IMR-90 (cell line): ENCODE results near the gene ATP9B. TPM values are rescaled to one million over a fixed set of nuclear protein-coding genes. Genes with fewer than 3 reads are reported as not detected.

Source experiments
- ATAC-seq: fragments of 200-7000 bp; cut with Tn5 transposase; 2 replicates; pipeline ENCODE4 v1.9.1; 2020; ENCODE audit warnings: low read depth, mild to moderate bottlenecking, moderate library complexity
- BruUV-seq: library from RNA; stranded (reverse); fragments of 400-500 nt; replicated peaks from 2 replicates; lab custom pipeline; 2021; lab: Mats Ljungman, UMichigan
- CTCF ChIA-PET: fragments of 300-600 bp; formaldehyde crosslinking; extraction: SDS; loops from one replicate; lab custom pipeline; 2021; ENCODE audit warnings: antibody characterized with exemption; lab: Yijun Ruan, JAX
- POLR2A ChIA-PET: fragments of 300-600 bp; sonication (Branson Sonifier 250); formaldehyde crosslinking; loops from one replicate; lab custom pipeline; 2022; ENCODE audit warnings: antibody characterized with exemption; ENCODE audit not compliant: unreplicated experiment; lab: Charles Lee
- DNase-seq: peaks from one replicate; pipeline ENCODE4 v3.0.0; 2013
- H2AFZ ChIP-seq: replicated peaks from 2 replicates; pipeline ENCODE3; 2013; ENCODE audit warnings: low read length, mild to moderate bottlenecking; ENCODE audit not compliant: poor library complexity
- H2AK5ac ChIP-seq: 2 replicates; pipeline ENCODE4 v1.6.1; 2013; ENCODE audit warnings: low read depth, low read length, inconsistent platforms
- H2AK9ac ChIP-seq: replicated peaks from 2 replicates; pipeline ENCODE3; 2013; ENCODE audit warnings: mild to moderate bottlenecking, low read depth, low read length, moderate library complexity; ENCODE audit not compliant: poor library complexity
- H2BK120ac ChIP-seq: 2 replicates; pipeline ENCODE4 v1.6.1; 2013; ENCODE audit warnings: low read depth, low read length, inconsistent platforms
- H2BK15ac ChIP-seq: 3 replicates; pipeline ENCODE4 v1.6.1; 2013; ENCODE audit warnings: low read depth, low read length, inconsistent platforms
- H2BK20ac ChIP-seq: 2 replicates; pipeline ENCODE4 v1.6.1; 2013; ENCODE audit warnings: low read depth, mild to moderate bottlenecking, inconsistent platforms, low read length, moderate library complexity
- H2BK5ac ChIP-seq: 2 replicates; pipeline ENCODE4 v1.6.1; 2013; ENCODE audit warnings: mild to moderate bottlenecking, low read depth, low read length, inconsistent platforms; ENCODE audit not compliant: poor library complexity, severe bottlenecking
- H3K14ac ChIP-seq: replicated peaks from 2 replicates; pipeline ENCODE4 v1.6.1; 2013; ENCODE audit warnings: low read depth, low read length, inconsistent platforms
- H3K18ac ChIP-seq: 2 replicates; pipeline ENCODE4 v1.6.1; 2013; ENCODE audit warnings: low read depth, low read length, control low read depth
- H3K23ac ChIP-seq: 2 replicates; pipeline ENCODE4 v1.6.1; 2013; ENCODE audit warnings: low read depth, low read length, inconsistent platforms
- H3K27ac ChIP-seq: 2 replicates; pipeline ENCODE4 v1.5.1; 2013; ENCODE audit warnings: mild to moderate bottlenecking, control low read depth, low read length; ENCODE audit not compliant: insufficient read depth
- H3K27me3 ChIP-seq: 2 replicates; pipeline ENCODE4 v1.6.1; 2013; ENCODE audit warnings: low read length; ENCODE audit not compliant: control insufficient read depth, insufficient read depth
- H3K36me3 ChIP-seq: 2 replicates; pipeline ENCODE4 v1.6.1; 2013; ENCODE audit warnings: low read length, mixed read lengths; ENCODE audit not compliant: control insufficient read depth, insufficient read depth
- H3K4ac ChIP-seq: 2 replicates; pipeline ENCODE4 v1.6.1; 2013; ENCODE audit warnings: low read depth, low read length, inconsistent platforms
- H3K4me1 ChIP-seq: 2 replicates; pipeline ENCODE4 v1.6.1; 2013; ENCODE audit warnings: low read length, mixed read lengths; ENCODE audit not compliant: control insufficient read depth, insufficient read depth
- H3K4me2 ChIP-seq: 2 replicates; pipeline ENCODE4 v1.6.1; 2013; ENCODE audit warnings: low read depth, mild to moderate bottlenecking, control low read depth, low read length, moderate library complexity
- H3K4me3 ChIP-seq: 2 replicates; pipeline ENCODE4 v1.5.1; 2013; ENCODE audit warnings: low read depth, mild to moderate bottlenecking, control low read depth, low read length, moderate library complexity; ENCODE audit not compliant: insufficient read depth
- H3K56ac ChIP-seq: 2 replicates; pipeline ENCODE4 v1.6.1; 2013; ENCODE audit warnings: low read length, inconsistent platforms; ENCODE audit not compliant: insufficient read depth; ENCODE audit errors: extremely low read depth
- H3K79me1 ChIP-seq, 2 experiments: 2 replicates each; pipeline ENCODE4 v1.6.1; 2013; ENCODE audit warnings: low read length in 2 of 2, inconsistent platforms in 1 of 2, low read depth in 1 of 2
- H3K9ac ChIP-seq: 2 replicates; pipeline ENCODE4 v1.6.1; 2013; ENCODE audit warnings: low read depth, low read length, control low read depth
- H3K9me1 ChIP-seq: 2 replicates; pipeline ENCODE4 v1.6.1; 2013; ENCODE audit warnings: low read length, inconsistent platforms; ENCODE audit not compliant: insufficient read depth
- H3K9me3 ChIP-seq: 2 replicates; pipeline ENCODE4 v1.6.1; 2013; ENCODE audit warnings: low read length; ENCODE audit not compliant: control insufficient read depth, insufficient read depth
- H4K20me1 ChIP-seq: 2 replicates; pipeline ENCODE4 v1.6.1; 2013; ENCODE audit warnings: low read length, inconsistent platforms; ENCODE audit not compliant: insufficient read depth
- H4K5ac ChIP-seq: 2 replicates; pipeline ENCODE4 v1.6.1; 2013; ENCODE audit warnings: mild to moderate bottlenecking, low read depth, low read length, control low read depth
- H4K8ac ChIP-seq, 2 experiments: 2 replicates each; pipeline ENCODE4 v1.6.1; 2013; ENCODE audit warnings: low read depth in 2 of 2, low read length in 2 of 2, control low read depth in 1 of 2, inconsistent platforms in 1 of 2
- H4K91ac ChIP-seq: 2 replicates; pipeline ENCODE4 v1.6.1; 2013; ENCODE audit warnings: low read depth, low read length, inconsistent platforms; ENCODE audit not compliant: insufficient read depth
- BHLHE40 ChIP-seq: fragments of 150-350 bp; IDR thresholded peaks from 2 replicates; pipeline ENCODE4 v1.6.1; 2016; ENCODE audit warnings: mild to moderate bottlenecking, low read depth, low read length
- CEBPB ChIP-seq: IDR thresholded peaks from 2 replicates; pipeline ENCODE4 v1.6.1; 2012; ENCODE audit warnings: low read depth, low read length, improper control_type of control experiment
- CHD1 ChIP-seq: IDR thresholded peaks from 2 replicates; pipeline ENCODE4 v1.6.1; 2012; ENCODE audit warnings: low read depth, low read length, improper control_type of control experiment
- FOS ChIP-seq: fragments of 150-350 bp; IDR thresholded peaks from 2 replicates; pipeline ENCODE4 v1.6.1; 2016; ENCODE audit warnings: low read depth, low read length
- MXI1 ChIP-seq: IDR thresholded peaks from 2 replicates; pipeline ENCODE4 v1.6.1; 2012; ENCODE audit warnings: low read depth, mild to moderate bottlenecking, low read length, moderate library complexity, borderline replicate concordance
- NFE2L2 ChIP-seq: fragments of 150-350 bp; IDR thresholded peaks from 2 replicates; pipeline ENCODE4 v1.6.1; 2016; ENCODE audit warnings: low read depth, mild to moderate bottlenecking, low read length
- RCOR1 ChIP-seq: IDR thresholded peaks from 2 replicates; pipeline ENCODE4 v1.6.1; 2012; ENCODE audit warnings: mild to moderate bottlenecking, low read length, improper control_type of control experiment; ENCODE audit not compliant: insufficient replicate concordance
- RFX5 ChIP-seq: IDR thresholded peaks from 2 replicates; pipeline ENCODE4 v1.8.0; 2012; ENCODE audit warnings: low read depth, mild to moderate bottlenecking, low read length, moderate library complexity
- SMC3 ChIP-seq: fragments of 150-350 bp; IDR thresholded peaks from 2 replicates; pipeline ENCODE4 v1.6.1; 2016; ENCODE audit warnings: low read depth, mild to moderate bottlenecking, antibody characterized with exemption, low read length, moderate library complexity
- WGBS, 2 experiments: methylation state at CpG; one replicate each; pipeline versions ENCODE4 v1.1.5 to v1.1.7; 2013; ENCODE audit warnings: missing lambda C conversion rate in 2 of 2; ENCODE audit not compliant: insufficient read length in 1 of 2; ENCODE audit errors: extremely low coverage in 2 of 2; 5-methylcytosine and 5-hydroxymethylcytosine counted together
- dilution Hi-C: fragments of 300-500 bp; cut with HindIII; formaldehyde crosslinking; loops from one replicate; pipeline ENCODE4 v1.14.3; 2018; ENCODE audit warnings: low sequenced_read_pairs; ENCODE audit not compliant: unreplicated experiment
- in situ Hi-C: fragments of 300-500 bp; cut with MboI; formaldehyde crosslinking; loops from 3 replicates; pipeline ENCODE4 v1.14.3; 2019; ENCODE audit warnings: low sequenced_read_pairs, inconsistent platforms, mixed read lengths
- intact Hi-C: fragments of 100-400 bp; cut with micrococcal nuclease; formaldehyde crosslinking; loops from 2 replicates; pipeline ENCODE4 v1.10.0; 2022
- polyA plus RNA-seq, 3 experiments: library from polyadenylated mRNA; depleted of rRNA; stranded (reverse); fragments of >200 nt; gene quantifications; 2 replicates each; pipeline ENCODE4 v1.2.3, GENCODE V29; 2012; ENCODE audit warnings: low replicate concordance in 1 of 3
- total RNA-seq: library from RNA; depleted of rRNA; stranded (reverse); fragments of >200 nt; gene quantifications from 2 replicates; pipeline ENCODE4 v1.2.3, GENCODE V29; 2012
- TF ChIP-seq, protein P1 (sequence below): fragments of 150-350 bp; IDR thresholded peaks from 2 replicates; pipeline ENCODE4 v1.6.1; 2017; ENCODE audit warnings: mild to moderate bottlenecking, antibody characterized with exemption, low read length, low read depth
- TF ChIP-seq, protein P2 (sequence below): conservative IDR thresholded peaks from 2 replicates; pipeline ENCODE4 v1.5.1; 2012; ENCODE audit warnings: mild to moderate bottlenecking, low read depth, low read length, improper control_type of control experiment

ATP9B gene
- total and polyA plus RNA-seq, 2 of the 4 experiments (the other 2 are of a cell fraction): 11.0 to 11.5 TPM

DNA sequence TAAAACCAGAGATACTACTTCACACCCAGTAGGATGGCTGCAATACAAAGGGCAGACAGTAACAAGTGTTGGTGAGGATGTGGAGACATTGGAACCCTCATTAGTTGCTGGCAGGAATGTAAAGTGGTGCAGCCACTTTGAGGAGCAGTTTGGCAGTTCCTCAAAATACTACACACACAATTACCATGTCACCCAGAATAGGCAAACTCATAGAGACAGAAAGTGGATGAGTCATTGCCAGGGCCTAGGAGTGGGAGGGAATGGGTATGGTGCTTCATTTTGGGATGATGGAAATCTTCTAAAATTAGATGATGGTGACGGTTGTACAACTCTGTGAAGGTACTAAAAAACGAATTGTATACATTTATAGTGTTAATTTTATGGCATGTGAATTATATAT, 54.8 kb downstream of the ATP9B start:
- no peak overlapping the region for H2BK15ac ChIP-seq
- no peak overlapping the region for H2AFZ ChIP-seq
- H3K27ac ChIP-seq: no peak overlapping the region
- no CpG with 5 or more reads among the region's 2 CpGs for WGBS, 2 experiments
- H3K56ac ChIP-seq: no peak overlapping the region
- in situ Hi-C loops: no loop called here
- peaks cover 6% of the 10 kb centered on the region; the same call in 1 of the 2 replicates for H3K9me1 ChIP-seq
- H3K14ac ChIP-seq: no peak overlapping the region
- dilution Hi-C loops: no loop called here
- no peaks in the 10 kb centered on the region for H3K4me1 ChIP-seq
- no peak overlapping the region for H2BK120ac ChIP-seq
- POLR2A ChIA-PET: no interaction called here
- no peaks in the 10 kb centered on the region for H3K9me3 ChIP-seq
- H3K23ac ChIP-seq: no peak overlapping the region
- intact Hi-C loops: no loop called here
- H2BK5ac ChIP-seq: no peak overlapping the region
- no peak overlapping the region for H4K5ac ChIP-seq
- CTCF ChIA-PET: no interaction called here
- H4K91ac ChIP-seq: no peak overlapping the region
- no peak overlapping the region for H2BK20ac ChIP-seq
- no peak overlapping the region for H3K4me2 ChIP-seq
- 0 out of 4 replicates have a peak, but pooled peaks cover 0 to 3% of the 10 kb centered on the region in 2 experiments for H3K79me1 ChIP-seq
- H3K4ac ChIP-seq: no peak overlapping the region
- no peak overlapping the region for H3K4me3 ChIP-seq
- H4K8ac ChIP-seq: no peak overlapping the region
- H4K20me1 ChIP-seq: no peaks in the 10 kb centered on the region
- peaks cover 9% of the 10 kb centered on the region for H3K36me3 ChIP-seq
- no TSS peak for BruUV-seq
- H2AK5ac ChIP-seq: no peak overlapping the region
- DNase-seq (peak; percentile 6), ATAC-seq (no peak)
- no peak overlapping the region for H3K18ac ChIP-seq
- no peak overlapping the region for H2AK9ac ChIP-seq
- TF ChIP-seq CEBPB (no peak), RCOR1 (no peak), FOS (no peak), BHLHE40 (no peak), MXI1 (no peak), CHD1 (no peak), SMC3 (no peak), RFX5 (no peak), NFE2L2 (no peak)
- TF ChIP-seq, protein P1, sequence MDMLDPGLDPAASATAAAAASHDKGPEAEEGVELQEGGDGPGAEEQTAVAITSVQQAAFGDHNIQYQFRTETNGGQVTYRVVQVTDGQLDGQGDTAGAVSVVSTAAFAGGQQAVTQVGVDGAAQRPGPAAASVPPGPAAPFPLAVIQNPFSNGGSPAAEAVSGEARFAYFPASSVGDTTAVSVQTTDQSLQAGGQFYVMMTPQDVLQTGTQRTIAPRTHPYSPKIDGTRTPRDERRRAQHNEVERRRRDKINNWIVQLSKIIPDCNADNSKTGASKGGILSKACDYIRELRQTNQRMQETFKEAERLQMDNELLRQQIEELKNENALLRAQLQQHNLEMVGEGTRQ: no peak
- TF ChIP-seq, protein P2, sequence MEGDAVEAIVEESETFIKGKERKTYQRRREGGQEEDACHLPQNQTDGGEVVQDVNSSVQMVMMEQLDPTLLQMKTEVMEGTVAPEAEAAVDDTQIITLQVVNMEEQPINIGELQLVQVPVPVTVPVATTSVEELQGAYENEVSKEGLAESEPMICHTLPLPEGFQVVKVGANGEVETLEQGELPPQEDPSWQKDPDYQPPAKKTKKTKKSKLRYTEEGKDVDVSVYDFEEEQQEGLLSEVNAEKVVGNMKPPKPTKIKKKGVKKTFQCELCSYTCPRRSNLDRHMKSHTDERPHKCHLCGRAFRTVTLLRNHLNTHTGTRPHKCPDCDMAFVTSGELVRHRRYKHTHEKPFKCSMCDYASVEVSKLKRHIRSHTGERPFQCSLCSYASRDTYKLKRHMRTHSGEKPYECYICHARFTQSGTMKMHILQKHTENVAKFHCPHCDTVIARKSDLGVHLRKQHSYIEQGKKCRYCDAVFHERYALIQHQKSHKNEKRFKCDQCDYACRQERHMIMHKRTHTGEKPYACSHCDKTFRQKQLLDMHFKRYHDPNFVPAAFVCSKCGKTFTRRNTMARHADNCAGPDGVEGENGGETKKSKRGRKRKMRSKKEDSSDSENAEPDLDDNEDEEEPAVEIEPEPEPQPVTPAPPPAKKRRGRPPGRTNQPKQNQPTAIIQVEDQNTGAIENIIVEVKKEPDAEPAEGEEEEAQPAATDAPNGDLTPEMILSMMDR: no peak
- no peak overlapping the region for H3K9ac ChIP-seq
- no peaks in the 10 kb centered on the region for H3K27me3 ChIP-seq
